ENCODE measurements around the gene CCNG2. TPM values are rescaled to one million over a fixed set of nuclear protein-coding genes. Genes with fewer than 3 reads are reported as not detected.

CCNG2 gene
- total RNA-seq, 2 experiments from 2014 or later = 25.7 to 28.6 TPM

DNA sequence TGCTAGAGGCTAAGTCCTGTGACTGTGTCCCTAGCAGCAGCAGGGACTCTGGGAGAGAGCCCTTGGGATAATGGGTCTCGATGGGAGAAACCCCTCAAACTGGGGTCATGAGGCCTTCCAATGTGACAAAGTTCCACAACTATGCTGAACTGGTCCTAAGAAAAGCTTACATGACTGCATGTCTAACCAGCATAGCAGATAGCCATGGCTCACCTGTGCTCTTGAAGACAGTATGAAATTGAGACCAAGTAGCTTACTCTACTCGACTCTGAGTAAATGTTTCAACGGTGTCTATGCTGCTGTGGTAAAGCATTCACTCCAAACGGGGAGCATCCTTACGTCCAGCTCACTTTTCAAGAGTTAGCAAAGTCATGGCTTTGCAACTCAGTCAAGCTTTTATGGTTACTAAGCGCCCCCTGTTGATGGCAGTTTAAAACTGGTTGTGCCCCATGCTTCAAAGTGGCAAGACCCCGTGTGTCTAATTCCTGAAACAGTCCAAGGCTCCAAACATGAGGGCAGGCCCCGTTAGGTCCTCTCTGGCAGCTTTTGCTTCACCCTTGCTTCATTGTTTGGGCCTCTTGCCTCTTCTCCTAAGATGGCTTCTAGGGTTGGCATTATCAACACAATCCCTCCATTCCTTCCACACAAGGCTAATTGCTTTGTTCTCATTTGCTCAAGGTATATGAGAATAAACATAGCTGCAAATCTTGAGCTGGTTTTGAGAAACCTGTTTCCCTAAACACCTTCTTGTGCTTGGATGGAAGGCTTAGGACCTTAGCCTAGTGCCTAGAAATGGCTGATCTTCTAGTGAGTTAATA lies 46.6 kb downstream of the CCNG2 start:
- peaks cover 2% of the 10 kb centered on the region for H3K27me3 Mint-ChIP-seq

GRCh38 chr4:77204621-77205020 lies 47.6 kb downstream of the CCNG2 start:
- Mint-ChIP-seq H3K27ac (no peak overlapping the region), H3K27me3 (peaks cover 2% of the 10 kb centered on the region), H3K4me3 (no peak overlapping the region), H3K9me3 (ENCODE audit: low read depth) (no peaks in the 10 kb centered on the region), H3K4me1 (peaks cover 3% of the 10 kb centered on the region), H3K36me3 (ENCODE audit: low read depth) (no peaks in the 10 kb centered on the region)
- POLR2A ChIA-PET = interaction anchor here (0.6 kb wide), 1 partner anchor 1084 kb away, joined by 3 read pairs; no protein-coding TSS in a partner anchor
- DNase-seq (no peak), ATAC-seq (no peak)
- intact Hi-C loops (cut with DNase I, micrococcal nuclease) = loop anchor here (5.0 kb wide), 4 partner anchors 127 to 692 kb away; partner anchors contain the start of genes CCNI (in 1 of the 2) and SOWAHB (in 1 of the 2)
- CTCF ChIA-PET = interaction anchor here (0.5 to 5.2 kb wide), 17 partner anchors 10 to 1475 kb away, joined by 3 to 52 read pairs (median 12); no protein-coding TSS in a partner anchor

More for the DNA sequence above, 46.6 kb downstream of the CCNG2 start:
- no peaks in the 10 kb centered on the region for H3K36me3 Mint-ChIP-seq (ENCODE audit: low read depth)
- intact Hi-C loops (cut with DNase I, micrococcal nuclease) = loop anchor here (1.0 to 5.0 kb wide), 11 partner anchors 108 to 773 kb away; partner anchors contain the start of genes CCNI (in 1 of the 2) and SOWAHB (in 1 of the 2)
- ChIA-PET POLR2A (interaction anchor here (0.8 kb wide), 1 partner anchor 130 kb away, joined by 3 read pairs; no protein-coding TSS in a partner anchor), CTCF (interaction anchor here (0.6 to 5.2 kb wide), 50 partner anchors 9 to 1166 kb away, joined by 3 to 52 read pairs (median 4); no protein-coding TSS in a partner anchor)
- no peaks in the 10 kb centered on the region for H3K9me3 Mint-ChIP-seq (ENCODE audit: low read depth)
- peak; percentile 77 for DNase-seq
- H3K27ac Mint-ChIP-seq = no peak overlapping the region
- peak; percentile 73 for ATAC-seq
- peaks cover 3% of the 10 kb centered on the region for H3K4me1 Mint-ChIP-seq
- H3K4me3 Mint-ChIP-seq = no peak overlapping the region

DNA sequence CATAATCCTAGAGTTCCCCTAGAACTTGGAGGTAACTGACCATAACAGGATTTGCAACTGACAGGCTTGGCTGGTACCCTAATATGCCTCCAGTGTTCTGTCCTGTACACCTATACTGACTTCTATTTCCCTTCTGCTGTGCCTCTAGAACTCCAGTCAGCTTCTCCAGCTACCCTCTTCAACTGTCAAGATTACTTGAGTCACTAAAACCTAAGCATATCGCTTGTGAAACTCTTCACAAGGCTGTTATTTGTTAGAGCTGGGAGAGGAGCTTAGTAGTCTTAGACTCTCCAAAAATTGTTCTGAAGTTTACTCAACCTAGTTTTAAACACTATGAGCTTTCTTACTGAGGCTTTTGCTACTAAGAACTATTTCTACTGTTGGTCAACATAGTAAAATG lies 52.0 kb downstream of the CCNG2 start:
- no peaks in the 10 kb centered on the region for H3K9me3 Mint-ChIP-seq (ENCODE audit: low read depth)
- H3K27ac Mint-ChIP-seq = no peak overlapping the region
- no peak for DNase-seq
- CTCF ChIA-PET = no interaction called here
- no peaks in the 10 kb centered on the region for H3K27me3 Mint-ChIP-seq
- H3K36me3 Mint-ChIP-seq (ENCODE audit: low read depth) = no peaks in the 10 kb centered on the region
- intact Hi-C loops (cut with DNase I, micrococcal nuclease) = no loop called here
- no peak overlapping the region for H3K4me3 Mint-ChIP-seq
- ATAC-seq = no peak
- POLR2A ChIA-PET = no interaction called here
- H3K4me1 Mint-ChIP-seq = no peaks in the 10 kb centered on the region

GRCh38 chr4:77209936-77210335 lies 52.9 kb downstream of the CCNG2 start:
- ChIA-PET POLR2A (no interaction called here), CTCF (no interaction called here)
- no peak overlapping the region for H3K4me3 Mint-ChIP-seq
- intact Hi-C loops (cut with DNase I, micrococcal nuclease) = no loop called here
- H3K4me1 Mint-ChIP-seq = no peaks in the 10 kb centered on the region
- ATAC-seq (no peak), DNase-seq (no peak)
- H3K36me3 Mint-ChIP-seq (ENCODE audit: low read depth) = no peaks in the 10 kb centered on the region
- no peaks in the 10 kb centered on the region for H3K9me3 Mint-ChIP-seq (ENCODE audit: low read depth)
- H3K27me3 Mint-ChIP-seq = no peaks in the 10 kb centered on the region
- no peak overlapping the region for H3K27ac Mint-ChIP-seq

- POLR2A ChIA-PET = no interaction called here
- no peak overlapping the region for H3K4me3 Mint-ChIP-seq
- H3K9me3 Mint-ChIP-seq (ENCODE audit: low read depth) = no peaks in the 10 kb centered on the region
- intact Hi-C loops (cut with DNase I, micrococcal nuclease) = no loop called here
- H3K27me3 Mint-ChIP-seq = no peaks in the 10 kb centered on the region
- DNase-seq (no peak), ATAC-seq (no peak)
- H3K4me1 Mint-ChIP-seq = no peaks in the 10 kb centered on the region
- H3K27ac Mint-ChIP-seq = no peak overlapping the region
- CTCF ChIA-PET = interaction anchor here (1.8 to 4.4 kb wide), 2 partner anchors 12 to 17 kb away, joined by 5 to 32 read pairs; no protein-coding TSS in a partner anchor
- H3K36me3 Mint-ChIP-seq (ENCODE audit: low read depth) = no peaks in the 10 kb centered on the region
These were observed 58.1 kb downstream of the CCNG2 start for GRCh38 chr4:77215107-77215506.

GRCh38 chr4:77217526-77217925 lies 60.5 kb downstream of the CCNG2 start:
- Mint-ChIP-seq H3K9me3 (ENCODE audit: low read depth) (no peaks in the 10 kb centered on the region), H3K4me3 (no peak overlapping the region), H3K4me1 (no peaks in the 10 kb centered on the region), H3K27ac (no peak overlapping the region), H3K27me3 (no peaks in the 10 kb centered on the region), H3K36me3 (ENCODE audit: low read depth) (no peaks in the 10 kb centered on the region)
- ChIA-PET POLR2A (no interaction called here), CTCF (interaction anchor here (0.8 kb wide), 1 partner anchor 15 kb away, joined by 3 read pairs; no protein-coding TSS in a partner anchor)
- no peak for ATAC-seq
- intact Hi-C loops (cut with DNase I, micrococcal nuclease) = no loop called here
- DNase-seq = no peak

DNA sequence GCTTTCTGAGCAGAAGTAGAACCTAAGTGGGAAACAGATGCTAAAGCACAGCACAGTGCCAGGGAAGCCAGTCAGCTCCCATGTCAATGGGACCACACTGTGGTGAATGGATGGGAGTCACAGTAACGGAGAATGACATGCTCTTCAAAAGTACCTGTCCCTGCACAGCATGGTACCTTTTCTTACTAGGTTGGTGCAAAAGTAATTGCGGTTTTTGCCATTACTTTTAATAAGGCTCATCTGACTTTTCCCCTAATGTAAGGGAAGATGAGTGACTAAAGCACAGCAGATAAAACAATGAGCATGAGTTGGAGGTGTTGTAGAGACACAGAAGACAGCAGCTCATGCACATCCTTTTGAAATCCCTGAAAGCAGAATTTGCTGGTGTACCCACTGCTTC lies 62.3 kb downstream of the CCNG2 start:
- Mint-ChIP-seq H3K36me3 (ENCODE audit: low read depth) (no peaks in the 10 kb centered on the region), H3K4me3 (no peak overlapping the region), H3K27me3 (peaks cover 3% of the 10 kb centered on the region), H3K27ac (no peak overlapping the region), H3K9me3 (ENCODE audit: low read depth) (no peaks in the 10 kb centered on the region), H3K4me1 (no peaks in the 10 kb centered on the region)
- intact Hi-C loops (cut with DNase I, micrococcal nuclease) = no loop called here
- no peak for DNase-seq
- ATAC-seq = no peak
- ChIA-PET CTCF (no interaction called here), POLR2A (no interaction called here)

Other genes starting within 250 kb of the CCNG2 start
- gene SEPTIN11, start 207.5 kb upstream of the CCNG2 start, total RNA-seq = 10 to 100 TPM; 15.5 to 34.5 TPM
- gene CCNI, start 81.2 kb upstream of the CCNG2 start, total RNA-seq = 100 to 1,000 TPM; 226 to 230 TPM

Measured in activated CD4-positive, alpha-beta T cell treated with anti-CD3 and anti-CD28 coated beads for 36 hours (primary cell).